Measurements from ENCODE around the gene ADARB1.

ADARB1 gene

DNA sequence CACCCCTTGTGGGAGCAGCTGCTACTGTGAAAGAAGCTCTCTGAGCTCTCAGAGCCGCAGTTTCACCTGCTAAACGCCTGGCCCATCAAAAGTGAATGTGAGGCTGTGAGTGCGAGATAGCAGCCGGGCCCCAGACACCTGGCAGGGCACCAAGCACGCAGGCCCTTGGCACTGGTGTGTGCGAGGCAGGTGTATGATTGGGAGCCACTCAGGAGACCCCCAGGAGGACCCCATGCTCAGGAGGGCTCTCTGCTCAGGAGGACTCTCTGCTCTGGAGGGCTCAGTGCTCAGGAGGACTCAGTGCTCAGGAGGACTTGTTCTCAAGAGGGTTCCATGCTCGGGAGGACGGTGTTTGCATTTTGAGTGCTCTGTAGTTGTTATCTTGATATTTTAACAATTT lies 14.3 kb upstream of the ADARB1 start:
- TF ChIP-seq, protein P1, sequence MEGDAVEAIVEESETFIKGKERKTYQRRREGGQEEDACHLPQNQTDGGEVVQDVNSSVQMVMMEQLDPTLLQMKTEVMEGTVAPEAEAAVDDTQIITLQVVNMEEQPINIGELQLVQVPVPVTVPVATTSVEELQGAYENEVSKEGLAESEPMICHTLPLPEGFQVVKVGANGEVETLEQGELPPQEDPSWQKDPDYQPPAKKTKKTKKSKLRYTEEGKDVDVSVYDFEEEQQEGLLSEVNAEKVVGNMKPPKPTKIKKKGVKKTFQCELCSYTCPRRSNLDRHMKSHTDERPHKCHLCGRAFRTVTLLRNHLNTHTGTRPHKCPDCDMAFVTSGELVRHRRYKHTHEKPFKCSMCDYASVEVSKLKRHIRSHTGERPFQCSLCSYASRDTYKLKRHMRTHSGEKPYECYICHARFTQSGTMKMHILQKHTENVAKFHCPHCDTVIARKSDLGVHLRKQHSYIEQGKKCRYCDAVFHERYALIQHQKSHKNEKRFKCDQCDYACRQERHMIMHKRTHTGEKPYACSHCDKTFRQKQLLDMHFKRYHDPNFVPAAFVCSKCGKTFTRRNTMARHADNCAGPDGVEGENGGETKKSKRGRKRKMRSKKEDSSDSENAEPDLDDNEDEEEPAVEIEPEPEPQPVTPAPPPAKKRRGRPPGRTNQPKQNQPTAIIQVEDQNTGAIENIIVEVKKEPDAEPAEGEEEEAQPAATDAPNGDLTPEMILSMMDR (IDR thresholded peaks at IDR 0.05; ENCODE audit: low read depth, low read length, missing control alignments), result no peak
- DNase-seq (ENCODE audit: low read depth), result no peak
- in situ Hi-C loops (cut with HindIII; ENCODE audit: low sequenced_read_pairs), result no loop called here
- no peak overlapping the region for H3K4me3 ChIP-seq (ENCODE audit: low read depth, low read length)

GRCh38 chr21:45060675-45061311 lies 13.6 kb upstream of the ADARB1 start:
- TF ChIP-seq, protein P1 (IDR thresholded peaks at IDR 0.05; ENCODE audit: low read depth, low read length, missing control alignments), result no peak
- no peak for DNase-seq (ENCODE audit: low read depth)
- H3K4me3 ChIP-seq (ENCODE audit: low read depth, low read length), result no peak overlapping the region
- in situ Hi-C loops (cut with HindIII; ENCODE audit: low sequenced_read_pairs), result no loop called here

GRCh38 chr21:45064091-45064490 lies 10.3 kb upstream of the ADARB1 start:
- no peak for DNase-seq (ENCODE audit: low read depth)
- H3K4me3 ChIP-seq (ENCODE audit: low read depth, low read length), result no peak overlapping the region
- in situ Hi-C loops (cut with HindIII; ENCODE audit: low sequenced_read_pairs), result no loop called here
- TF ChIP-seq, protein P1 (IDR thresholded peaks at IDR 0.05; ENCODE audit: low read depth, low read length, missing control alignments), result no peak

DNA sequence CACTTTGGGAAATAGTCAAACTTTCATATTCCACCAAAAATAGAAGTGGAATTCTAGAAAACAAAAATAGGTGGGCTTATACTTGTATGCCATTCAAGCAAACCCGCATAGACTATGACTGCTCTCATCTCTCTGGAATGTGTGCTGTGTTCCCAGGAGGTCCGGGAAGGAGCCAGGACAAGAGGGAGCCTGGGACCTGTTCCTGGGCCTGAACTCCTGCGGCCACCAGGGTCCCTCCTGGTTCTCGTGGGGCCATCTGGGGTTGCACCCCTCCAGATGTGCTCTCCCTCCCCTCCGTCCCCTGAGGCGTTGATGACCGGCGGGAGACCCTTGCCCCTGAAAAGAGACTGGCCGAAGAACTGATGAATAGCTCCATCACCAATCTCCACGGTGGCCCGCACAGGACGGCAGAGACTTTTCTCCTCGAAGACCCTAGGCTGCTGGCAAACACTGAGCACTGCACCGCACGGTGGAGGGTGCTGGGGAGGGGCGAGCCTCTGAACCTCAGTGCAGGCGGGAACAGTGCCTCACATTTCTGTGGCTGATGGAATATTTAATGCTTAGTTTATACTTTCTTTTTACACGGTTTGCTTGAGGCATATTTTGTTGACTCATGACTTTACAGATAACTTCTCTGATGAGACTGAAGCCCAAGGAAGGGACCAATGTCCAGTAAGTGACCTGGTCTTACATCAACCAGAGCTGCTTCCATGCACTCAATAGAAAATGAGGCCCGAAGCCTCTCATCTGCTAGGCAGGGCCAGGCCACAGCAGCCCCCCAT lies 9.6 kb upstream of the ADARB1 start:
- in situ Hi-C loops (cut with HindIII; ENCODE audit: low sequenced_read_pairs), result no loop called here
- TF ChIP-seq, protein P1 (IDR thresholded peaks at IDR 0.05; ENCODE audit: low read depth, low read length, missing control alignments), result no peak
- H3K4me3 ChIP-seq (ENCODE audit: low read depth, low read length), result no peak overlapping the region
- DNase-seq (ENCODE audit: low read depth), result no peak

DNA sequence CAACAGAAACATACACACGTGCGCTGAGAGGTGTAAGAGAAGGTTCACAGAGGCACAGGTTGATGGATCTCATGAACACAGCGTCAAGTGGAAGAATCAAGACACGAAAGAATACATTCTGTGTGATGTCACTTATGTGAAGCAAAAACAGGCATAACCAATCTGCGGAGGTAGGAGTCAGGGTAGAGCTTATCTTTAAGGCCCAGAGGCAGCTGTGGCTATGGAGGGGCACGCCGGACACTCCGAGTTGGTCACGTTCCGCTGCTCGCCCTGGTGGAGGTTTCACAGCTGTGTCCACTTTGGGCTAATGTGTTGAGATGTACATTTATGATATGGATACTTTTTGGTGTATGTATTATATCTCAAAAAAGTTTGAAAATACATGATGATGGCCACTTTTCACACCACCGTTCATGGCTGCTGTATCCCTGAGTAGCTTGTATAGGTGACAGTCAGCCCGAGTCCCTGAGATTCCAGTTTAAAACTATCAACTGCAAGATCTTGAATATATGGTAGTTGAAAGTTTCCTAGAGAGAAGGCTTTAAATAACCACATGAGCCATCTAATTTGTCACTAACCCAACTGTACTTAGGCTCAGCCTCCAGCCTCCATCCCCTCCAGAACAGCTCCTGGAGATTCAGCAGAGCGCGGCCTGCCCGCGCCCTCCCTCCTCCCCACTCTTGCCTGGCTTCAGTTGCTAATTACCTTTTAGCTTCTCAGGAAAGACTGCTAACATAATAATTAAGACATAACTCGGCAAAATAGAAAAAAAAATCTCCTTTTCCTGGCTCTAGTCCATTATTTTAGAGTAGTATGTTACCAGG lies 6.7 kb upstream of the ADARB1 start:
- DNase-seq (ENCODE audit: low read depth), result no peak
- in situ Hi-C loops (cut with HindIII; ENCODE audit: low sequenced_read_pairs), result no loop called here
- no peak overlapping the region for H3K4me3 ChIP-seq (ENCODE audit: low read depth, low read length)
- TF ChIP-seq, protein P1 (IDR thresholded peaks at IDR 0.05; ENCODE audit: low read depth, low read length, missing control alignments), result no peak

DNA sequence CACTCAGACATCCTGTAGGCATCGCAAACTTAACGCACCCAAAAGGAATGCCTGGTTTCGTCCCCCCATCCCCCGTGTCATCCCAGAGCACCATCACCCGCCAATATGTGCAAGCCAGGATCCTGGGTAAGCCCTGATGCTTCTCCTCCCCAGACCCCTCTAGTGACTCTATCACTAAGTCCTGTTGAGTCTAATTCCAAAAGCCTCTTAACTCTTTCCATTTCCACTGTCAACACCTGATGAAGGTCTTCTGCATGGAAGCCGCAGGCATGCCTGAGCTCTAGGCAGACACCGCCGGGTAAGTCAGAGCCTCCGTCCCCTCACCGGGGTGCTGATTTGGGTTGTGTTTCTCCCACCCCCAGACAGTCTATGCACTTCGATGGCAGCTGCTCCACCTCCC lies 5.3 kb upstream of the ADARB1 start:
- DNase-seq (ENCODE audit: low read depth), result no peak
- TF ChIP-seq, protein P1 (IDR thresholded peaks at IDR 0.05; ENCODE audit: low read depth, low read length, missing control alignments), result no peak
- in situ Hi-C loops (cut with HindIII; ENCODE audit: low sequenced_read_pairs), result no loop called here
- H3K4me3 ChIP-seq (ENCODE audit: low read depth, low read length), result no peak overlapping the region

Measured in astrocyte of the cerebellum (primary cell).